Panc1 (cell line): Measurements from ENCODE around the gene UTP3. TPM values are rescaled to one million over a fixed set of nuclear protein-coding genes. Genes with fewer than 3 reads are reported as not detected.
A peak's percentile ranks its signal among the peaks of the same experiment; 100 is the strongest.

Source experiments
- ATAC-seq: fragments of 200-7000 bp; cut with Tn5 transposase; 2 replicates; pipeline ENCODE4 v1.9.1; 2020; ENCODE audit warnings: mild to moderate bottlenecking, moderate library complexity
- BruUV-seq: library from RNA; stranded (reverse); fragments of 400-500 nt; replicated peaks from 2 replicates; lab custom pipeline; 2021; lab: Mats Ljungman, UMichigan
- CTCF ChIA-PET: fragments of 300-600 bp; sonication (Branson Sonifier 250); formaldehyde crosslinking; loops from one replicate; lab custom pipeline; 2022; ENCODE audit warnings: antibody characterized with exemption; lab: Charles Lee
- POLR2A ChIA-PET: fragments of 300-600 bp; sonication (Branson Sonifier 250); formaldehyde crosslinking; loops from one replicate; lab custom pipeline; 2022; ENCODE audit warnings: antibody characterized with exemption; lab: Charles Lee
- DNase-seq: peaks from one replicate; pipeline ENCODE4 v3.0.0-alpha.2; 2010; ENCODE audit warnings: low read depth, low spot score
- H3K27ac ChIP-seq: 2 replicates; pipeline ENCODE4 v1.5.1; 2011; ENCODE audit warnings: mild to moderate bottlenecking, low read length, inconsistent platforms
- H3K27me3 ChIP-seq: fragments of 200-500 bp; sonication (Bioruptor generic); 2 replicates; pipeline ENCODE4 v1.6.0; 2014; ENCODE audit warnings: low read length, inconsistent platforms; ENCODE audit not compliant: control insufficient read depth, insufficient read depth
- H3K36me3 ChIP-seq: fragments of 200-500 bp; sonication (Bioruptor generic); 2 replicates; pipeline ENCODE4 v1.5.1; 2014; ENCODE audit warnings: inconsistent platforms, mild to moderate bottlenecking, low read length, moderate library complexity; ENCODE audit not compliant: control insufficient read depth, insufficient read depth
- H3K4me1 ChIP-seq: 2 replicates; pipeline ENCODE4 v1.5.1; 2011; ENCODE audit warnings: inconsistent platforms, mild to moderate bottlenecking, low read length, moderate library complexity; ENCODE audit not compliant: control insufficient read depth, insufficient read depth
- H3K4me3 ChIP-seq, 2 experiments: 2 replicates each; pipeline ENCODE4 v1.5.1; 2011 to 2012; ENCODE audit warnings: low read depth in 2 of 2, low read length in 2 of 2, mild to moderate bottlenecking in 2 of 2, inconsistent platforms in 1 of 2, moderate library complexity in 1 of 2
- H3K9me3 ChIP-seq: fragments of 200-500 bp; sonication (Bioruptor generic); 2 replicates; pipeline ENCODE4 v1.5.1; 2014; ENCODE audit warnings: low read depth, mild to moderate bottlenecking, inconsistent platforms, low read length, moderate library complexity; ENCODE audit not compliant: control insufficient read depth, insufficient read depth
- CTCF ChIP-seq: fragments of 450-650 bp; IDR thresholded peaks from 2 replicates; pipeline ENCODE4 v1.5.1; 2017; ENCODE audit warnings: mild to moderate bottlenecking
- POLR2AphosphoS5 ChIP-seq: IDR thresholded peaks from 2 replicates; pipeline ENCODE4 v1.6.1; 2012; ENCODE audit warnings: mild to moderate bottlenecking, low read depth, low read length, moderate library complexity
- REST ChIP-seq, 2 experiments: IDR thresholded peaks; 2 replicates each; pipeline ENCODE4 v1.6.1; 2011 to 2012; ENCODE audit warnings: low read depth in 2 of 2, control low read depth in 1 of 2, low read length in 1 of 2, mild to moderate bottlenecking in 1 of 2, moderate library complexity in 1 of 2; ENCODE audit not compliant: insufficient read depth in 1 of 2
- SIN3A ChIP-seq: IDR thresholded peaks from 2 replicates; pipeline ENCODE4 v1.6.1; 2012; ENCODE audit warnings: low read depth, mild to moderate bottlenecking, low read length, moderate library complexity, borderline replicate concordance; ENCODE audit not compliant: insufficient read depth
- TCF7L2 ChIP-seq: IDR thresholded peaks from 2 replicates; pipeline ENCODE4 v1.6.1; 2011; ENCODE audit warnings: mild to moderate bottlenecking, low read depth, low read length, inconsistent platforms
- in situ Hi-C: cut with HindIII; loops from 2 replicates; pipeline ENCODE4 v1.10.0; 2016; ENCODE audit warnings: low sequenced_read_pairs, low pct_unique_long_range_greater_than_20kb
- intact Hi-C: fragments of 100-400 bp; cut with micrococcal nuclease; formaldehyde crosslinking; loops from one replicate; pipeline ENCODE4 v1.10.0; 2022; ENCODE audit not compliant: unreplicated experiment
- total RNA-seq: library from RNA; stranded (reverse); gene quantifications from one replicate; pipeline ENCODE4 v1.2.1, GENCODE V29; 2021; ENCODE audit not compliant: unreplicated experiment

Gene UTP3
- total RNA-seq, 1 experiment from 2014 or later, result 20.6 TPM

GRCh38 chr4:70706516-70706915 is 18.2 kb downstream of the UTP3 start:
- BruUV-seq, result TSS peak; percentile 66
- Histone ChIP-seq H3K4me3 (peak overlapping the region; percentile 67 to 82), H3K36me3 (no peaks in the 10 kb centered on the region), H3K9me3 (no peaks in the 10 kb centered on the region), H3K27ac (peak overlapping the region; percentile 87), H3K27me3 (no peaks in the 10 kb centered on the region), H3K4me1 (peaks cover 22% of the 10 kb centered on the region)
- ATAC-seq (no peak), DNase-seq (no peak)
- TF ChIP-seq TCF7L2 (no peak), CTCF (no peak), REST (IDR thresholded peaks at IDR 0.05; ENCODE audit: insufficient read depth in 1 of 2, low read depth in 2 of 2, low read length in 1 of 2) (no peak), POLR2AphosphoS5 (no peak), SIN3A (no peak)
- CTCF ChIA-PET, result no interaction called here
- in situ Hi-C loops, result no loop called here
- intact Hi-C loops, result no loop called here
- POLR2A ChIA-PET, result no interaction called here

GRCh38 chr4:70709611-70710205 is 21.4 kb downstream of the UTP3 start:
- intact Hi-C loops, result no loop called here
- H3K27ac ChIP-seq, result peak overlapping the region; percentile 11; the same call in 1 of the 2 replicates
- TF ChIP-seq REST (IDR thresholded peaks at IDR 0.05; ENCODE audit: insufficient read depth in 1 of 2, low read depth in 2 of 2, low read length in 1 of 2) (no peak), CTCF (no peak), SIN3A (no peak), POLR2AphosphoS5 (no peak), TCF7L2 (no peak)
- BruUV-seq, result TSS peak; percentile 18
- no peak for ATAC-seq
- no peak for DNase-seq
- H3K36me3 ChIP-seq, result no peaks in the 10 kb centered on the region
- H3K4me1 ChIP-seq, result peaks cover 22% of the 10 kb centered on the region
- POLR2A ChIA-PET, result no interaction called here
- no peaks in the 10 kb centered on the region for H3K9me3 ChIP-seq
- H3K4me3 ChIP-seq, result peak overlapping the region in 1 of 2 experiments; percentile 14; a peak in 1 of 4 replicates
- H3K27me3 ChIP-seq, result no peaks in the 10 kb centered on the region
- in situ Hi-C loops, result no loop called here
- CTCF ChIA-PET, result no interaction called here
